ENCODE results near the gene FAM13A.
"Not testable (repeated sequence)": the region's sequence is repeated elsewhere in the genome, so short reads cannot be mapped to it uniquely, and the experiment has no call there.

FAM13A gene

GRCh38 chr4:89021062-89021461, 35.9 kb downstream of the FAM13A start:
- CTCF ChIA-PET = interaction anchor here (1.1 to 7.0 kb wide), 5 partner anchors 10 to 494 kb away, joined by 4 to 154 read pairs (median 24); no protein-coding TSS in a partner anchor
- TF ChIP-seq, protein P1, sequence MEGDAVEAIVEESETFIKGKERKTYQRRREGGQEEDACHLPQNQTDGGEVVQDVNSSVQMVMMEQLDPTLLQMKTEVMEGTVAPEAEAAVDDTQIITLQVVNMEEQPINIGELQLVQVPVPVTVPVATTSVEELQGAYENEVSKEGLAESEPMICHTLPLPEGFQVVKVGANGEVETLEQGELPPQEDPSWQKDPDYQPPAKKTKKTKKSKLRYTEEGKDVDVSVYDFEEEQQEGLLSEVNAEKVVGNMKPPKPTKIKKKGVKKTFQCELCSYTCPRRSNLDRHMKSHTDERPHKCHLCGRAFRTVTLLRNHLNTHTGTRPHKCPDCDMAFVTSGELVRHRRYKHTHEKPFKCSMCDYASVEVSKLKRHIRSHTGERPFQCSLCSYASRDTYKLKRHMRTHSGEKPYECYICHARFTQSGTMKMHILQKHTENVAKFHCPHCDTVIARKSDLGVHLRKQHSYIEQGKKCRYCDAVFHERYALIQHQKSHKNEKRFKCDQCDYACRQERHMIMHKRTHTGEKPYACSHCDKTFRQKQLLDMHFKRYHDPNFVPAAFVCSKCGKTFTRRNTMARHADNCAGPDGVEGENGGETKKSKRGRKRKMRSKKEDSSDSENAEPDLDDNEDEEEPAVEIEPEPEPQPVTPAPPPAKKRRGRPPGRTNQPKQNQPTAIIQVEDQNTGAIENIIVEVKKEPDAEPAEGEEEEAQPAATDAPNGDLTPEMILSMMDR (IDR thresholded peaks at IDR 0.05; ENCODE audit: control extremely low read depth, extremely low read depth, low read depth, missing control alignments) = no peak
- POLR2A ChIA-PET = no interaction called here
- DNase-seq (ENCODE audit: extremely low spot score) = no peak

GRCh38 chr4:89014897-89015296, 42.1 kb downstream of the FAM13A start:
- POLR2A ChIA-PET; DNase-seq (ENCODE audit: extremely low spot score); CTCF ChIA-PET: not testable (repeated sequence)

DNA sequence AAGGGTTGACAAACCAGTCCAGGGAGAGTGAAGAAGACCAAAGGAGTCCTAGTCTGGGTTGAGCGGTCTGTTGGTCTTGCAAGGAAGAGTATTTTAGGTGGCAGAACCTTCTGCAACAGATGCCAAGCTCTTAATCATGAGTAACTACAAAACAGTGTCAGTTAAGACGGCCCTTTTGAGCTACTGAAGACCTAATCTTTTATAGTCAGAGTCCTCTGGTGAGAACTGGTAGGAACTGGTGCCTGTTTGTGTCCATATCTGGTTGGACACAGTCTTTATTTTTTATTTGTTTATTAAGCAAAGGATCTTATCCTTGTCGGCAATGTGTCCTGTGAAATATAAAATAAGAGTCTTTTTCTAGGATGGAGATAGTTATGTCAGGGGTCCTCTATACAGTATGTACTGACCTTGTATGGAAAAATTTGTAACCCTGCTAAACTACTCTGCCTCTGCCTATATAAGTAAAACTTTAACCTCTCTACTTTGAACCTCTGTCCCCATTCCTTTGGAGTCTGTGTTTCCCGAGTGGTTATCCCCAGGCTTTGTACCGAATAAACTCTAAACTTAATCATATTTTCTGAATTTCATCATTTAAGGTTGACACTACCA, 47.1 kb downstream of the FAM13A start:
- ChIA-PET POLR2A (no interaction called here), CTCF (interaction anchor here (0.8 to 4.3 kb wide), 4 partner anchors 10 to 470 kb away, joined by 3 to 24 read pairs (median 4); no protein-coding TSS in a partner anchor)

DNA sequence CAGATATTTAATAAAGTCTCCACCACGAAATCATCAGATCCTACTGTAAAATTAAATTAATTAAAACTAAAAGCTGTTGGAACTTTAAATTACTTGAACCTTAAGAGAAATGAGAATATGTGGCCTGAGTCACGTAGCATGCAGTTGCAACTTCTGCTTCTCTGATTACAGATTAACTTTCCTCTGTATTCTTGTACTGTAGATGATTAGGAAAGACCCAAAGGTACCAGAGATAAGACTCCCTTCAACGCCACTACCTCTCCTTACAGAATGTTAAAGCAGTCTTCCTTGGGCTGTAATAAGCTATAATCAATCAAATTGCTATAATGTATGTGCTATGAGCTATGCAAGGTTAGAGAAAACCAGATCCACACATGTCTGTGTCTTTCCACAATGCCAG, 47.9 kb downstream of the FAM13A start:
- no peak for DNase-seq (ENCODE audit: extremely low spot score)
- TF ChIP-seq, protein P1 (IDR thresholded peaks at IDR 0.05; ENCODE audit: control extremely low read depth, extremely low read depth, low read depth, missing control alignments) = no peak
- POLR2A ChIA-PET = no interaction called here
- CTCF ChIA-PET = interaction anchor here (0.8 to 4.3 kb wide), 5 partner anchors 9 to 470 kb away, joined by 3 to 24 read pairs (median 3); no protein-coding TSS in a partner anchor

More for the DNA sequence above, 47.1 kb downstream of the FAM13A start:
- no peak for DNase-seq (ENCODE audit: extremely low spot score)
- TF ChIP-seq, protein P1 (IDR thresholded peaks at IDR 0.05; ENCODE audit: control extremely low read depth, extremely low read depth, low read depth, missing control alignments) = no peak

DNA sequence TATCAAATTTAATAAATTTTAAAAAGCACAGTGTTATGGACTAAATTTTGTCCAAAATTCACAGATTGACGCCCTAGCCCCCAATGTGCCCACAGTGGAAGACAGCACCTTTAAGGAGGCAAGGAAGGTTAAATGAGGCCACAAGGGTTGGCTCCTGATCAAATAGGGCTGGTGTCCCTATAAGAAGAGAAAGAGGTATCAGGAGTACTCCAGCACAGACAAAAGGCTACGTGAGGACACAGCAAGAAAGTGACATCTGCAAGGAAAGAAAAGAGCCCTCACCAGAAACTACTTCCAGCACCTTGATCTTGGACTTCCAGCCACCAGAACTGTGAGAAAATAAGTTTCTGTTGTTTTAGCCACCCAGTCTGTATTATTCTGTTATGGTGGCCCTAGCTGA, 48.8 kb downstream of the FAM13A start:
- ChIA-PET CTCF (interaction anchor here (1.1 to 4.3 kb wide), 2 partner anchors 11 to 14 kb away, joined by 3 to 24 read pairs; no protein-coding TSS in a partner anchor), POLR2A (no interaction called here)
- TF ChIP-seq, protein P1 (IDR thresholded peaks at IDR 0.05; ENCODE audit: control extremely low read depth, extremely low read depth, low read depth, missing control alignments) = no peak
- DNase-seq (ENCODE audit: extremely low spot score) = no peak

DNA sequence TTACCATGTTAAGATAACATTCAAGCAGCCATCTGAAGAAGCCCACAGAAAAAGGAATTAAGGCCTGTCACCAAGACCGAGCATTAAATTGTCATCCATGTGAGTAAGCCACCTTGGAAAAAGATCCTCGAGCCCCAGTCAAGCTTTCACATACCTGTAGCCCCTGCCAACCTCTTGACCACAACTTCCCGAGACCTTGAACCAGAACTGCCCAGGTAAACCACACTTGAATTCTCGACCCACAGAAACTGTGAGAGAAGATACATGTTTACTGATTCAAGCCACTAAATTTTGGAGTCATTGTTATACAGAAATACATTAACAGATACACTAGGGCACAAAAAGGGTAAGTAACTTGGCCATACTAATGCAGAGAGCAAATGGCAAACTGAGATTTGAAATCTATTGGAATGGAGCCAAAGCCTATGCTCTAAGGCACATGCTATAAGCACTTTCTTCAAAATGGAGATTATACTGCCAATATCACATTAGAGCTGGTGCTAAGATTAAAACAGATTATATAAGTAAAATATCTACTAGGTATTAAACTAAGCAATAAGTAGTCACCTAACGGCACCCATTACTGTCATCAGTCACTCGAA, 49.5 kb downstream of the FAM13A start:
- no peak for DNase-seq (ENCODE audit: extremely low spot score)
- ChIA-PET POLR2A (no interaction called here), CTCF (interaction anchor here (1.5 kb wide), 1 partner anchor 15 kb away, joined by 6 read pairs; no protein-coding TSS in a partner anchor)
- TF ChIP-seq, protein P1 (IDR thresholded peaks at IDR 0.05; ENCODE audit: control extremely low read depth, extremely low read depth, low read depth, missing control alignments) = no peak

- TF ChIP-seq, protein P1 (IDR thresholded peaks at IDR 0.05; ENCODE audit: control extremely low read depth, extremely low read depth, low read depth, missing control alignments) = no peak
- CTCF ChIA-PET = interaction anchor here (1.5 kb wide), 1 partner anchor 17 kb away, joined by 6 read pairs; no protein-coding TSS in a partner anchor
- DNase-seq (ENCODE audit: extremely low spot score) = no peak
- POLR2A ChIA-PET = no interaction called here
These were observed 50.7 kb downstream of the FAM13A start for GRCh38 chr4:89006307-89006706.

DNA sequence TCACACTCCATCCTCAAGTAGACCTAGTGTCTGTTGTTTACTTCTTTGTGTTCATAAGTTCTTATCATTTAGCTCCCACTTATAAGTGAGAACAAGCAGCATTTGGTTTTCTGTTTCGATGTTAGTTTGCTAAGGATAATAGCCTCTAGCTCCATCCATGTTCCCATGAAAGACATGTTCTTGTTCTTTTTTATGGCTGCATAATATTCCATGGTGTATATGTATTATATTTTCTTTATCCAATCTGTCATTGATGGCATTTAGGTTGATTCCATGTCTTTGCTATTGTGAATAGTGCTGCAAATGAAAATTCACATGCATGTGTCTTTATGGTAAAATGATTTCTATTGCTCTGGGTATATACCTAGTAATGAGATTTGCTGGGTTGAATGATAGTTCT, 51.9 kb downstream of the FAM13A start:
- CTCF ChIA-PET = interaction anchor here (0.9 to 1.6 kb wide), 3 partner anchors 11 to 18 kb away, joined by 3 to 5 read pairs (median 3); no protein-coding TSS in a partner anchor
- POLR2A ChIA-PET = not testable (repeated sequence)

More for the DNA sequence above, 51.9 kb downstream of the FAM13A start:
- DNase-seq (ENCODE audit: extremely low spot score) = not testable (repeated sequence)

Measured in GM10248 (cell line).